Naive B cell (primary cell): ENCODE measurements around the gene TENM4. TPM values are rescaled to one million over a fixed set of nuclear protein-coding genes. Genes with fewer than 3 reads are reported as not detected.
"Not testable (repeated sequence)": the region's sequence is repeated elsewhere in the genome, so short reads cannot be mapped to it uniquely, and the experiment has no call there.

Experiments
- ATAC-seq, 2 donors: fragments of 150-1000 bp; cut with Tn5 transposase; 2 replicates each; pipeline ENCODE4 v1.10.0; 2021; ENCODE audit warnings: low read depth in 2 of 2, mild to moderate bottlenecking in 2 of 2, moderate library complexity in 2 of 2
- DNase-seq: peaks from one replicate; pipeline ENCODE4 v3.0.0; 2022
- H3K27ac Mint-ChIP-seq, 6 donors: one replicate each; pipeline ENCODE4 v1.8.0; 2020 to 2022; ENCODE audit warnings: mild to moderate bottlenecking in 6 of 6, mixed read lengths in 6 of 6, moderate library complexity in 5 of 6, inconsistent platforms in 2 of 6
- H3K27me3 Mint-ChIP-seq, 3 donors: one replicate each; pipeline ENCODE4 v1.8.0; 2021 to 2022; ENCODE audit warnings: mixed read lengths in 3 of 3, mild to moderate bottlenecking in 1 of 3
- H3K36me3 Mint-ChIP-seq, 2 donors: one replicate each; pipeline ENCODE4 v1.8.0; 2020 to 2022; ENCODE audit warnings: mixed read lengths in 2 of 2, inconsistent platforms in 1 of 2, mild to moderate bottlenecking in 1 of 2
- H3K4me1 Mint-ChIP-seq, 3 donors: one replicate each; pipeline ENCODE4 v1.8.0; 2020 to 2022; ENCODE audit warnings: mixed read lengths in 3 of 3, inconsistent platforms in 1 of 3, mild to moderate bottlenecking in 1 of 3, moderate library complexity in 1 of 3
- H3K4me3 Mint-ChIP-seq, 8 donors: one replicate each; pipeline ENCODE4 v1.8.0; 2020 to 2022; ENCODE audit warnings: mild to moderate bottlenecking in 8 of 8, mixed read lengths in 8 of 8, moderate library complexity in 8 of 8, inconsistent platforms in 2 of 8
- H3K9me3 Mint-ChIP-seq, 7 donors: one replicate each; pipeline ENCODE4 v1.8.0; 2020 to 2022; ENCODE audit warnings: mixed read lengths in 7 of 7, mild to moderate bottlenecking in 5 of 7, inconsistent platforms in 2 of 7, moderate library complexity in 1 of 7
- polyA plus RNA-seq, 6 donors: library from polyadenylated mRNA; unstranded; fragments of 300-500 nt; fragmentation: Illumina TruSeq; gene quantifications; one replicate each; pipeline ENCODE4 v1.2.3, GENCODE V29; 2021; ENCODE audit warnings: low read depth in 6 of 6

The TENM4 gene
- polyA plus RNA-seq, 6 donors from 2014 or later = 3.8 TPM; not detected in 5

GRCh38 chr11:78633516-78634310 is 807.1 kb downstream of the TENM4 start:
- H3K4me3 Mint-ChIP-seq = peak overlapping the region in 1 of 8 donors; percentile 20
- H3K9me3 Mint-ChIP-seq = peaks cover 4 to 49% (median 35%) of the 10 kb centered on the region in 7 donors
- peak overlapping the region in 1 of 6 donors; percentile 68 for H3K27ac Mint-ChIP-seq
- no peak for ATAC-seq
- H3K27me3 Mint-ChIP-seq = peaks cover 9 to 24% (median 21%) of the 10 kb centered on the region in 3 donors
- H3K4me1 Mint-ChIP-seq = no peaks in the 10 kb centered on the region
- DNase-seq = no peak
- H3K36me3 Mint-ChIP-seq = peaks cover 9 to 11% of the 10 kb centered on the region in 2 donors

- Mint-ChIP-seq H3K4me1 (no peaks in the 10 kb centered on the region), H3K27me3 (peaks cover 7 to 41% (median 29%) of the 10 kb centered on the region in 3 donors), H3K4me3 (no peak overlapping the region), H3K27ac (no peak overlapping the region), H3K9me3 (peaks cover 4 to 51% (median 45%) of the 10 kb centered on the region in 7 donors), H3K36me3 (peaks cover 9 to 11% of the 10 kb centered on the region in 2 donors)
- no peak for DNase-seq
- no peak for ATAC-seq
Observed at GRCh38 chr11:78630561-78631303, 810.1 kb downstream of the TENM4 start.

GRCh38 chr11:78630155-78630554 is 810.7 kb downstream of the TENM4 start:
- DNase-seq (no peak), ATAC-seq (no peak)
- Mint-ChIP-seq H3K27me3 (peaks cover 6 to 40% (median 27%) of the 10 kb centered on the region in 3 donors), H3K27ac (no peak overlapping the region), H3K4me1 (no peaks in the 10 kb centered on the region), H3K9me3 (peaks cover 4 to 53% (median 43%) of the 10 kb centered on the region in 7 donors), H3K4me3 (no peak overlapping the region), H3K36me3 (peaks cover 9 to 10% of the 10 kb centered on the region in 2 donors)

- no peak for DNase-seq
- Mint-ChIP-seq H3K4me3 (no peak overlapping the region), H3K36me3 (peaks cover 5 to 20% of the 10 kb centered on the region in 2 donors), H3K27me3 (peaks cover 17 to 44% (median 27%) of the 10 kb centered on the region in 3 donors), H3K9me3 (peaks cover 4 to 30% (median 21%) of the 10 kb centered on the region in 7 donors), H3K27ac (no peak overlapping the region), H3K4me1 (peaks cover 0 to 3% (median 0%) of the 10 kb centered on the region in 3 donors)
- no peak for ATAC-seq
Observed at GRCh38 chr11:78622666-78623065, 818.2 kb downstream of the TENM4 start.

- DNase-seq (no peak), ATAC-seq (no peak)
- no peak overlapping the region for H3K4me3 Mint-ChIP-seq
- H3K9me3 Mint-ChIP-seq = peaks cover 4 to 24% (median 14%) of the 10 kb centered on the region in 7 donors
- no peak overlapping the region for H3K27ac Mint-ChIP-seq
- peaks cover 5 to 20% of the 10 kb centered on the region in 2 donors for H3K36me3 Mint-ChIP-seq
- H3K4me1 Mint-ChIP-seq = peaks cover 0 to 3% (median 0%) of the 10 kb centered on the region in 3 donors
- H3K27me3 Mint-ChIP-seq = peaks cover 22 to 36% (median 24%) of the 10 kb centered on the region in 3 donors
Observed at GRCh38 chr11:78620159-78620558, 820.7 kb downstream of the TENM4 start.

- Mint-ChIP-seq H3K4me3 (no peak overlapping the region), H3K36me3 (peaks cover 5 to 13% of the 10 kb centered on the region in 2 donors), H3K27me3 (peaks cover 14 to 30% (median 14%) of the 10 kb centered on the region in 3 donors)
Observed at GRCh38 chr11:78615724-78616123, 825.1 kb downstream of the TENM4 start.

GRCh38 chr11:78613378-78613813 is 827.4 kb downstream of the TENM4 start:
- no peak for ATAC-seq
- no peak overlapping the region for H3K4me3 Mint-ChIP-seq
- no peaks in the 10 kb centered on the region for H3K4me1 Mint-ChIP-seq
- no peak overlapping the region for H3K27ac Mint-ChIP-seq
- H3K27me3 Mint-ChIP-seq = peaks cover 10 to 14% (median 12%) of the 10 kb centered on the region in 3 donors
- peaks cover 0 to 7% (median 2%) of the 10 kb centered on the region in 7 donors for H3K9me3 Mint-ChIP-seq
- no peaks in the 10 kb centered on the region for H3K36me3 Mint-ChIP-seq
- DNase-seq = no peak

More at GRCh38 chr11:78615724-78616123, 825.1 kb downstream of the TENM4 start:
- no peak for ATAC-seq
- peaks cover 0 to 3% (median 0%) of the 10 kb centered on the region in 3 donors for H3K4me1 Mint-ChIP-seq
- no peak overlapping the region for H3K27ac Mint-ChIP-seq
- no peak for DNase-seq
- H3K9me3 Mint-ChIP-seq = peaks cover 4 to 28% (median 13%) of the 10 kb centered on the region in 7 donors

GRCh38 chr11:78612721-78613377 is 828.0 kb downstream of the TENM4 start:
- no peak overlapping the region for H3K4me3 Mint-ChIP-seq
- no peak overlapping the region for H3K27ac Mint-ChIP-seq
- no peaks in the 10 kb centered on the region for H3K4me1 Mint-ChIP-seq
- ATAC-seq (no peak), DNase-seq (no peak)
- H3K36me3 Mint-ChIP-seq = no peaks in the 10 kb centered on the region
- H3K9me3 Mint-ChIP-seq = peaks cover 0 to 7% (median 2%) of the 10 kb centered on the region in 7 donors
- H3K27me3 Mint-ChIP-seq = peaks cover 7 to 14% (median 10%) of the 10 kb centered on the region in 3 donors

- not testable (repeated sequence) for H3K27ac Mint-ChIP-seq, ATAC-seq, H3K4me1 Mint-ChIP-seq, H3K9me3 Mint-ChIP-seq, H3K4me3 Mint-ChIP-seq, H3K36me3 Mint-ChIP-seq, DNase-seq
- peaks cover 5 to 12% (median 8%) of the 10 kb centered on the region in 3 donors for H3K27me3 Mint-ChIP-seq
Observed at GRCh38 chr11:78609321-78609720, 831.5 kb downstream of the TENM4 start.

- H3K27ac Mint-ChIP-seq = no peak overlapping the region
- peaks cover 11 to 17% (median 12%) of the 10 kb centered on the region in 3 donors for H3K27me3 Mint-ChIP-seq
- ATAC-seq (no peak), DNase-seq (no peak)
- no peaks in the 10 kb centered on the region for H3K4me1 Mint-ChIP-seq
- peaks cover 0 to 2% (median 0%) of the 10 kb centered on the region in 7 donors for H3K9me3 Mint-ChIP-seq
- H3K4me3 Mint-ChIP-seq = no peak overlapping the region
- no peaks in the 10 kb centered on the region for H3K36me3 Mint-ChIP-seq
Observed at GRCh38 chr11:78607696-78608095, 833.1 kb downstream of the TENM4 start.

GRCh38 chr11:78606667-78607066 is 834.2 kb downstream of the TENM4 start:
- peaks cover 19 to 28% (median 19%) of the 10 kb centered on the region in 3 donors for H3K27me3 Mint-ChIP-seq
- ATAC-seq (no peak), DNase-seq (no peak)
- no peak overlapping the region for H3K27ac Mint-ChIP-seq
- H3K4me1 Mint-ChIP-seq = no peaks in the 10 kb centered on the region
- peaks cover 0 to 2% (median 0%) of the 10 kb centered on the region in 7 donors for H3K9me3 Mint-ChIP-seq
- H3K36me3 Mint-ChIP-seq = no peaks in the 10 kb centered on the region
- H3K4me3 Mint-ChIP-seq = no peak overlapping the region

GRCh38 chr11:78605296-78605695 is 835.5 kb downstream of the TENM4 start:
- Mint-ChIP-seq H3K4me3 (no peak overlapping the region), H3K9me3 (peaks cover 0 to 2% (median 0%) of the 10 kb centered on the region in 7 donors), H3K36me3 (no peaks in the 10 kb centered on the region), H3K27ac (no peak overlapping the region), H3K4me1 (no peaks in the 10 kb centered on the region), H3K27me3 (peaks cover 26 to 41% (median 33%) of the 10 kb centered on the region in 3 donors)
- no peak for ATAC-seq
- DNase-seq = no peak

- ATAC-seq = no peak
- Mint-ChIP-seq H3K36me3 (peaks cover 0 to 6% of the 10 kb centered on the region in 2 donors), H3K27me3 (peaks cover 26 to 52% (median 36%) of the 10 kb centered on the region in 3 donors), H3K4me1 (no peaks in the 10 kb centered on the region), H3K4me3 (no peak overlapping the region), H3K9me3 (peaks cover 0 to 4% (median 0%) of the 10 kb centered on the region in 7 donors), H3K27ac (no peak overlapping the region)
- no peak for DNase-seq
Observed at GRCh38 chr11:78603792-78604191, 837.0 kb downstream of the TENM4 start.
